ENCODE data around the gene CARMIL1.

The CARMIL1 gene

DNA sequence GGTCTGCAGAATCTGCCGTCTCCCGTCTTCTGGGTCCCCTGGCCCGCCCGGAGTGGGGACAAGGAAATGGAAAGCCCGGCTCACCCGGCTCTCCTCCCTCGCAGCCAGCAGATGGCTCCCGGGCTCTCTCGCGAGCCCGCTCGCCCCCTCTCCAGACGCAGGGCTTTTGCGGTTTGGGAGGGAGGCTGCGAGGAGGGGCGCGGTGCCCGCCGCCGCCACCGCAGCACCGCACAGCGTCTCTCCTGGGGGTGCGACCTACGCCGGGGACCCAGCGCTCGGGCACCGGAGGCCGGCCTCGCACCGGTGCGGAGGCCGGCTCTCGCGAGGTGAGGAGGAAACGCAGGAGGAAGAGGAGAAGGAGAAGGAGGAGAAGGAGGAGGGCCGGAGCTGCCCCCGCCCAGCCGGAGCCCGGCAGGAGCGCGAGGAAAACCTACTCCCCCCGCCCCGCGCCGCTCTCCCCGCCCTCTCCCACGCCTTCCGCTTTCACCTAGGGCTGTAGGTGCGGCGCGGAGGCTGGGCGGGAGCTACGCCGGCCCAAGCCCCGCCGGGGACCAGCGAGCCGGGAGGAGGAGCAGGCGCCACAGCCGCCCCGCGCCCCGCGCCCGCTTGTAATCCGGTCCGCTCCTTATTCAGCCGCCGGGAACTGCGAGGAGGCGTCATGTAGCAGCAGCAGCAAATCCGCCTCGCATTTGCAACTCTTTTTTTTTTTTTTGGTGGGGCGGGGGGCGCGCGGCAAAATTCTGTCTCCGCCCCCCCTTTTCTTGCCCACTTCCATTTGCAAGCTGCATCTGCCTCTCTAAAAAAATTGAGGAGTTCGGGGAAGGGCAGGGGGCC lies at the start of gene CARMIL1:
Gene CARMIL1, plus strand, starts transcription at position 461 of the 834 bp plus-strand sequence. CDS start 422 bp downstream, outside the sequence.
- Histone ChIP-seq H3K27ac (ENCODE audit: low read depth, low read length) (peak within 1 kb of the TSS; percentile 56), H3K4me3 (ENCODE audit: low read depth in 1 of 2, low read length in 2 of 2) (peak within 1 kb of the TSS; percentile 54 to 93), H3K4me1 (ENCODE audit: insufficient read depth, low read length) (peaks cover 15% of the 10 kb centered on the region), H3K36me3 (ENCODE audit: insufficient read depth, low read length) (no peaks in the 10 kb centered on the region), H3K9ac (ENCODE audit: low read length) (no peak within 1 kb of the TSS), H3K9me3 (ENCODE audit: low read length) (no peaks in the 10 kb centered on the region), H3K27me3 (ENCODE audit: control insufficient read depth in 1 of 2, insufficient read depth in 2 of 2, low read length in 2 of 2) (no peaks in the 10 kb centered on the region)

GRCh38 chr6:25229671-25230321 lies 49.4 kb upstream of the CARMIL1 start:
- Histone ChIP-seq H3K27ac (ENCODE audit: low read depth, low read length) (no peak overlapping the region), H3K27me3 (ENCODE audit: control insufficient read depth in 1 of 2, insufficient read depth in 2 of 2, low read length in 2 of 2) (no peaks in the 10 kb centered on the region), H3K9ac (ENCODE audit: low read length) (no peak overlapping the region), H3K4me1 (ENCODE audit: insufficient read depth, low read length) (no peaks in the 10 kb centered on the region), H3K9me3 (ENCODE audit: low read length) (no peaks in the 10 kb centered on the region), H3K36me3 (ENCODE audit: insufficient read depth, low read length) (no peaks in the 10 kb centered on the region), H3K4me3 (ENCODE audit: low read depth in 1 of 2, low read length in 2 of 2) (no peak overlapping the region)

DNA sequence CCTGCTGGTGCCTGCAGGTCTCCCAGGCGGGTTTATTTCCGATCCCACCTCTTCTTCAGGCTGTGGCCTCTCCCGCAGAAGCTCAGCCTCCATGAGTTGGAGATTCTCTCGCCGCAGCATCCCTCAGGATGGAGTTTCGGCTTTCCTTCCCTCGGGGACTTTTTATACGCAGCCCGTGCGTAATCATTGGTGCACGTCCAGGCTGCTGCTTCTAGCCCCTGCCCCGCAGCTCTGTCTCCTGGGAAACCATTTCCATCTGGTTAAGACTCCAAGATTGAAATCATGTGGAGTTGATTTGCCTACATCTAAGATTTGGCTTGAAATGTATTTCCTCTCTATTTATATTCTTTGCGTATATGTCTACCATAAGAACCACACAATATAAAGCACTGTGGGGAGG lies 46.7 kb upstream of the CARMIL1 start:
- H3K27ac ChIP-seq (ENCODE audit: low read depth, low read length), result no peak overlapping the region
- no peak overlapping the region for H3K4me3 ChIP-seq (ENCODE audit: low read depth in 1 of 2, low read length in 2 of 2)
- H3K27me3 ChIP-seq (ENCODE audit: control insufficient read depth in 1 of 2, insufficient read depth in 2 of 2, low read length in 2 of 2), result no peaks in the 10 kb centered on the region
- H3K36me3 ChIP-seq (ENCODE audit: insufficient read depth, low read length), result no peaks in the 10 kb centered on the region
- no peaks in the 10 kb centered on the region for H3K9me3 ChIP-seq (ENCODE audit: low read length)
- no peaks in the 10 kb centered on the region for H3K4me1 ChIP-seq (ENCODE audit: insufficient read depth, low read length)
- no peak overlapping the region for H3K9ac ChIP-seq (ENCODE audit: low read length)

- Histone ChIP-seq H3K27ac (ENCODE audit: low read depth, low read length) (no peak overlapping the region), H3K36me3 (ENCODE audit: insufficient read depth, low read length) (no peaks in the 10 kb centered on the region), H3K9me3 (ENCODE audit: low read length) (no peaks in the 10 kb centered on the region), H3K27me3 (ENCODE audit: control insufficient read depth in 1 of 2, insufficient read depth in 2 of 2, low read length in 2 of 2) (no peaks in the 10 kb centered on the region), H3K4me1 (ENCODE audit: insufficient read depth, low read length) (no peaks in the 10 kb centered on the region), H3K4me3 (ENCODE audit: low read depth in 1 of 2, low read length in 2 of 2) (no peak overlapping the region), H3K9ac (ENCODE audit: low read length) (no peak overlapping the region)
Measured at GRCh38 chr6:25233226-25233625, 45.9 kb upstream of the CARMIL1 start.

DNA sequence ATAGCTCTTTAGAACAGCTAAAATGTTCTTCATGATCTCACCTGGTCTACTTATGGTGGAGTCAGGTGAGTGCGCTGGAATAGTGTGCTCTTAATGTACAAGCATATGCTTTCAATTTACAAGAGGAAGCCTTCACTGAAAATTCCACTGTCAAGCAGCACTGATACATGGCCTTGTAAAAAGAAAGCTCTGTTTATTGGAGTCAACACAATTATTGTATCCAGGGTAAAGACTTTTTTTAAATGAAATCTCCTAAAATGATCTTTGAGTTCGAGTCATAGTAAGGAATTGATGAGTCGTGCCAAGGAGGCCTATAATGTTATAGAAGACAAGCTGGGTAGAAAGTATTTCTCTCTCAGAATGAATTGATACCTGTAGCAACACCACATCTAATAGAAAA lies 41.6 kb upstream of the CARMIL1 start:
- no peaks in the 10 kb centered on the region for H3K27me3 ChIP-seq (ENCODE audit: control insufficient read depth in 1 of 2, insufficient read depth in 2 of 2, low read length in 2 of 2)
- peaks cover 8% of the 10 kb centered on the region for H3K4me1 ChIP-seq (ENCODE audit: insufficient read depth, low read length)
- H3K36me3 ChIP-seq (ENCODE audit: insufficient read depth, low read length), result no peaks in the 10 kb centered on the region
- no peak overlapping the region for H3K4me3 ChIP-seq (ENCODE audit: low read depth in 1 of 2, low read length in 2 of 2)
- H3K9ac ChIP-seq (ENCODE audit: low read length), result no peak overlapping the region
- no peak overlapping the region for H3K27ac ChIP-seq (ENCODE audit: low read depth, low read length)
- no peaks in the 10 kb centered on the region for H3K9me3 ChIP-seq (ENCODE audit: low read length)

GRCh38 chr6:25239059-25239458 lies 40.1 kb upstream of the CARMIL1 start:
- no peak overlapping the region for H3K4me3 ChIP-seq (ENCODE audit: low read depth in 1 of 2, low read length in 2 of 2)
- H3K27me3 ChIP-seq (ENCODE audit: control insufficient read depth in 1 of 2, insufficient read depth in 2 of 2, low read length in 2 of 2), result no peaks in the 10 kb centered on the region
- H3K27ac ChIP-seq (ENCODE audit: low read depth, low read length), result no peak overlapping the region
- H3K9me3 ChIP-seq (ENCODE audit: low read length), result no peaks in the 10 kb centered on the region
- H3K9ac ChIP-seq (ENCODE audit: low read length), result no peak overlapping the region
- no peaks in the 10 kb centered on the region for H3K36me3 ChIP-seq (ENCODE audit: insufficient read depth, low read length)
- peaks cover 8% of the 10 kb centered on the region for H3K4me1 ChIP-seq (ENCODE audit: insufficient read depth, low read length)

DNA sequence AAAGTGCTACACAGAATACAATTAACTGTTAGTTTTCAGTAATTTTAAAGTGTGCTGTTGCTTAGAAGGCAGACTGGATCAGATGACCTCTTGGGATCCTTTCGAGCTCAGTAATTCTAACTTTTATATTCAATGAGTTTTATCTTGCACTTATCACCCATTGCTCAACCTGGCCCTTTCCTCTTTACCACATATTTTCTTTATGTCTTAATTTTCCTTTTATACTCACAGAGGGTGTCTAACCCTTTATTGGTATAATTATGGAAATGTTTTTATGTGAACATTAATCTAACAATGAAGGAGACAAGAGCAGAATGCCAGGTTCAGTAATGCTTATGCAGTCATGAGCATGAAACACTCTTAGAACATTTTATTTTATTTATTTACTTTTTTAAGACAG lies 39.7 kb upstream of the CARMIL1 start:
- Histone ChIP-seq H3K27me3 (ENCODE audit: control insufficient read depth in 1 of 2, insufficient read depth in 2 of 2, low read length in 2 of 2) (no peaks in the 10 kb centered on the region), H3K9ac (ENCODE audit: low read length) (no peak overlapping the region), H3K27ac (ENCODE audit: low read depth, low read length) (no peak overlapping the region), H3K4me3 (ENCODE audit: low read depth in 1 of 2, low read length in 2 of 2) (no peak overlapping the region), H3K9me3 (ENCODE audit: low read length) (no peaks in the 10 kb centered on the region), H3K36me3 (ENCODE audit: insufficient read depth, low read length) (no peaks in the 10 kb centered on the region), H3K4me1 (ENCODE audit: insufficient read depth, low read length) (peaks cover 8% of the 10 kb centered on the region)

DNA sequence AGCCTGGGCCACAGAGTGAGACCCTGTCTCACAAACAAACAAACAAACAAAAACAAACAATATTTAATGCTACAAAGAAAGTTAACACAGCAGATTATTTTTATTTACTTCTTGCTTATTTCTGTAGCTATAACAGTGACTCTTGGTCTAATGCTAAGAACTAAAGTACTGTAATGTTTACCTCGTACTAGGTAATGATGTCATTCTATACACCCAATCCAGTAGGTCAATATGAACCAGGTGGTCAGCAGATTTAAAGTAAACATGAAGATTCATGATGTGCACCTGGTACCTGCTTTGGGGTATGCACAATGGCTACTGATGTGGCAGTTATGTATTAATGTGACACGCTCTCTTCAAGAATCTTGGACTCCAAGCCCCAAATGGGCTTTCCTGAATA lies 36.6 kb upstream of the CARMIL1 start:
- no peaks in the 10 kb centered on the region for H3K27me3 ChIP-seq (ENCODE audit: control insufficient read depth in 1 of 2, insufficient read depth in 2 of 2, low read length in 2 of 2)
- no peaks in the 10 kb centered on the region for H3K9me3 ChIP-seq (ENCODE audit: low read length)
- H3K4me3 ChIP-seq (ENCODE audit: low read depth in 1 of 2, low read length in 2 of 2), result no peak overlapping the region
- no peak overlapping the region for H3K9ac ChIP-seq (ENCODE audit: low read length)
- no peak overlapping the region for H3K27ac ChIP-seq (ENCODE audit: low read depth, low read length)
- peaks cover 8% of the 10 kb centered on the region for H3K4me1 ChIP-seq (ENCODE audit: insufficient read depth, low read length)
- no peaks in the 10 kb centered on the region for H3K36me3 ChIP-seq (ENCODE audit: insufficient read depth, low read length)

- Histone ChIP-seq H3K9ac (ENCODE audit: low read length) (no peak overlapping the region), H3K9me3 (ENCODE audit: low read length) (no peaks in the 10 kb centered on the region), H3K4me1 (ENCODE audit: insufficient read depth, low read length) (no peaks in the 10 kb centered on the region), H3K4me3 (ENCODE audit: low read depth in 1 of 2, low read length in 2 of 2) (no peak overlapping the region), H3K27me3 (ENCODE audit: control insufficient read depth in 1 of 2, insufficient read depth in 2 of 2, low read length in 2 of 2) (no peaks in the 10 kb centered on the region), H3K27ac (ENCODE audit: low read depth, low read length) (no peak overlapping the region), H3K36me3 (ENCODE audit: insufficient read depth, low read length) (no peaks in the 10 kb centered on the region)
Measured at GRCh38 chr6:25244865-25245264, 34.3 kb upstream of the CARMIL1 start.

DNA sequence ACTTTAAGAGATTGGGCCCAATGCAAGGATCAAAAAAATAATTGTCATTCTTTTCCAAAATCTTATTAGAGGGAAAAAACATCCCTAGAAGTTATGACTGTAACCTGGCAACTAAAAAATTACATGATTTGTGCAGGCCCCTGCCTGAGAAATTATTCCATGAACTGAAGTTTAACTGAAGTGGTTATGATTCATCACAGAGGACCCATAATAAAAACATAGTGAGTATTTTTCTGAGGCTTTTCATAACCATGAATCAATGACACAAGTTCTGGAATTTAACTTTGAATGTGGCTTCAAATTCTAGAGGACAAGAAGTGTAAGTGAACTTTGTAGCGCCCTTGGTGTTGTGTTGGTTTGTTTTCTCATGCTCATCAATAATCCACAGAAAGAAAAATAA lies 31.1 kb upstream of the CARMIL1 start:
- H3K27me3 ChIP-seq (ENCODE audit: control insufficient read depth in 1 of 2, insufficient read depth in 2 of 2, low read length in 2 of 2), result no peaks in the 10 kb centered on the region
- H3K9me3 ChIP-seq (ENCODE audit: low read length), result no peaks in the 10 kb centered on the region
- no peak overlapping the region for H3K27ac ChIP-seq (ENCODE audit: low read depth, low read length)
- no peak overlapping the region for H3K9ac ChIP-seq (ENCODE audit: low read length)
- H3K4me3 ChIP-seq (ENCODE audit: low read depth in 1 of 2, low read length in 2 of 2), result no peak overlapping the region
- no peaks in the 10 kb centered on the region for H3K4me1 ChIP-seq (ENCODE audit: insufficient read depth, low read length)
- H3K36me3 ChIP-seq (ENCODE audit: insufficient read depth, low read length), result no peaks in the 10 kb centered on the region

DNA sequence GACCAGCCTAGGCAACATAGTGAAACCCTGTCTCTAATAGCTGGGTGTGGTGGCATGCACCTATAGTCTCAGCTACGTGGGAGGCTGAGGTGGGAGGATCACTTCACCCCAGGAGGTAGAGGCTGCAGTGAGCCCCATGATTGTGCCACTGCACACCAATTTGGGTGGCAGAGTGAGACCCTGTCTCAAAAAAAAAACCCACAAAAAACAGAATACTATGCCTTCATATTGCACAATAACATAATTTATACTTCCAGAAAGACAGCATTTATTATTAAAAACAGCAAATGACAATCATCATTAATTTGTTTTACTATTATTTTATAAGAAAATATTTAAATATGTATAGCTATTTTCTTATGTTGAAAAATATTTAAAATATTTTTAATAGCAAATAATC lies 30.0 kb upstream of the CARMIL1 start:
- Histone ChIP-seq H3K36me3 (ENCODE audit: insufficient read depth, low read length) (no peaks in the 10 kb centered on the region), H3K27ac (ENCODE audit: low read depth, low read length) (no peak overlapping the region), H3K4me1 (ENCODE audit: insufficient read depth, low read length) (no peaks in the 10 kb centered on the region), H3K9ac (ENCODE audit: low read length) (no peak overlapping the region), H3K9me3 (ENCODE audit: low read length) (no peaks in the 10 kb centered on the region), H3K27me3 (ENCODE audit: control insufficient read depth in 1 of 2, insufficient read depth in 2 of 2, low read length in 2 of 2) (no peaks in the 10 kb centered on the region), H3K4me3 (ENCODE audit: low read depth in 1 of 2, low read length in 2 of 2) (no peak overlapping the region)

- Histone ChIP-seq H3K27ac (ENCODE audit: low read depth, low read length) (no peak overlapping the region), H3K9me3 (ENCODE audit: low read length) (no peaks in the 10 kb centered on the region), H3K27me3 (ENCODE audit: control insufficient read depth in 1 of 2, insufficient read depth in 2 of 2, low read length in 2 of 2) (no peaks in the 10 kb centered on the region), H3K4me3 (ENCODE audit: low read depth in 1 of 2, low read length in 2 of 2) (no peak overlapping the region), H3K9ac (ENCODE audit: low read length) (no peak overlapping the region), H3K4me1 (ENCODE audit: insufficient read depth, low read length) (no peaks in the 10 kb centered on the region), H3K36me3 (ENCODE audit: insufficient read depth, low read length) (no peaks in the 10 kb centered on the region)
Measured at GRCh38 chr6:25250878-25251277, 28.3 kb upstream of the CARMIL1 start.
